HepG2 (cell line): Measurements from ENCODE around the gene CLIC3. TPM values are rescaled to one million over a fixed set of nuclear protein-coding genes. Genes with fewer than 3 reads are reported as not detected.

Experiments used
- ARNTL ChIP-seq: sonication (generic); formaldehyde crosslinking; IDR thresholded peaks from 2 replicates; pipeline ENCODE4 v1.4.0; 2020; ENCODE audit warnings: mild to moderate bottlenecking, missing genetic modification reagents
- DNMT3B ChIP-seq: conservative IDR thresholded peaks from 2 replicates; pipeline ENCODE4 v1.6.1; 2016; ENCODE audit warnings: missing biosample characterization, control low read depth
- FLYWCH1 ChIP-seq: sonication (generic); formaldehyde crosslinking; IDR thresholded peaks from 2 replicates; pipeline ENCODE4 v1.8.1; 2023; ENCODE audit warnings: mild to moderate bottlenecking, missing genetic modification reagents
- HHEX ChIP-seq: IDR thresholded peaks from 2 replicates; pipeline ENCODE4 v1.6.1; 2016; ENCODE audit warnings: control low read depth
- HNF4G ChIP-seq, 2 experiments: sonication (generic) in 1 of 2; formaldehyde crosslinking in 1 of 2; IDR thresholded peaks; 2 replicates each; pipeline versions ENCODE4 v1.4.0 to v1.6.1; 2011 to 2020; ENCODE audit warnings: borderline replicate concordance in 2 of 2, low read depth in 2 of 2, mild to moderate bottlenecking in 2 of 2, low read length in 1 of 2, missing genetic modification reagents in 1 of 2, moderate library complexity in 1 of 2
- HOXA7 ChIP-seq: sonication (generic); formaldehyde crosslinking; IDR thresholded peaks from 2 replicates; pipeline ENCODE4 v1.8.1; 2022; ENCODE audit warnings: mild to moderate bottlenecking, missing genetic modification reagents, moderate library complexity
- IRF1 ChIP-seq: sonication (generic); formaldehyde crosslinking; IDR thresholded peaks from 2 replicates; pipeline ENCODE4 v1.4.0; 2020; ENCODE audit warnings: low read depth, mild to moderate bottlenecking, missing genetic modification reagents
- MBNL3 ChIP-seq: fragments of 250-450 bp; sonication (Bioruptor Pico); conservative IDR thresholded peaks from 2 replicates; pipeline ENCODE4 v1.8.0; 2022; ENCODE audit warnings: mild to moderate bottlenecking, inconsistent platforms
- RARG ChIP-seq: sonication (generic); formaldehyde crosslinking; IDR thresholded peaks from 2 replicates; pipeline ENCODE4 v1.4.0; 2020; ENCODE audit warnings: low read depth, mild to moderate bottlenecking, missing genetic modification reagents
- RFX1 ChIP-seq: fragments of 450-650 bp; IDR thresholded peaks from 2 replicates; pipeline ENCODE4 v1.6.1; 2017
- RXRA ChIP-seq: sonication (generic); formaldehyde crosslinking; IDR thresholded peaks from 2 replicates; pipeline ENCODE4 v1.5.1; 2020; ENCODE audit warnings: missing genetic modification reagents
- SATB2 ChIP-seq: sonication (generic); formaldehyde crosslinking; IDR thresholded peaks from 2 replicates; pipeline ENCODE4 v1.5.0; 2020; ENCODE audit warnings: missing genetic modification reagents
- TSC22D2 ChIP-seq: sonication (generic); formaldehyde crosslinking; IDR thresholded peaks from 2 replicates; pipeline ENCODE4 v1.5.1; 2020; ENCODE audit warnings: missing genetic modification reagents, mild to moderate bottlenecking, borderline replicate concordance
- YEATS4 ChIP-seq: sonication (generic); formaldehyde crosslinking; IDR thresholded peaks from 2 replicates; pipeline ENCODE4 v1.4.0; 2020; ENCODE audit warnings: missing genetic modification reagents, borderline replicate concordance
- ZBTB42 ChIP-seq: sonication (generic); formaldehyde crosslinking; IDR thresholded peaks from 2 replicates; pipeline ENCODE4 v1.5.0; 2020; ENCODE audit warnings: mild to moderate bottlenecking, missing genetic modification reagents
- ZNF136 ChIP-seq: sonication (generic); formaldehyde crosslinking; IDR thresholded peaks from 2 replicates; pipeline ENCODE4 v1.8.1; 2022; ENCODE audit warnings: low read depth, mild to moderate bottlenecking, moderate library complexity, missing genetic modification reagents
- ZNF296 ChIP-seq: sonication (generic); formaldehyde crosslinking; conservative IDR thresholded peaks from 2 replicates; pipeline ENCODE4 v1.5.0; 2020; ENCODE audit warnings: mild to moderate bottlenecking, missing genetic modification reagents
- ZNF501 ChIP-seq: sonication (generic); formaldehyde crosslinking; IDR thresholded peaks from 2 replicates; pipeline ENCODE4 v1.5.1; 2020; ENCODE audit warnings: mild to moderate bottlenecking, moderate library complexity, missing genetic modification reagents
- ZNF512 ChIP-seq: sonication (generic); formaldehyde crosslinking; IDR thresholded peaks from 2 replicates; pipeline ENCODE4 v1.4.0; 2020; ENCODE audit warnings: mild to moderate bottlenecking, missing genetic modification reagents
- ZNF674 ChIP-seq: sonication (generic); formaldehyde crosslinking; IDR thresholded peaks from 2 replicates; pipeline ENCODE4 v1.5.0; 2020; ENCODE audit warnings: low read depth, mild to moderate bottlenecking, missing genetic modification reagents
- ZNF687 ChIP-seq: sonication (generic); formaldehyde crosslinking; IDR thresholded peaks from 2 replicates; pipeline ENCODE4 v1.5.1; 2020; ENCODE audit warnings: mild to moderate bottlenecking, missing genetic modification reagents, moderate library complexity
- ZNF7 ChIP-seq: IDR thresholded peaks from 2 replicates; pipeline ENCODE4 v1.6.1; 2016; ENCODE audit warnings: missing biosample characterization, missing genetic modification reagents
- polyA plus RNA-seq, 8 experiments: library from polyadenylated mRNA; depleted of rRNA in 3 of 8; stranded (reverse) in 7 of 8; unstranded in 1 of 8; fragments of >200 nt; fragmentation: Illumina TruSeq in 4 of 8; extraction: Trizol in 4 of 8; gene quantifications; 2 replicates each; pipeline versions ENCODE4 v1.2.1 to v1.2.3, GENCODE V29; 2011 to 2016; ENCODE audit warnings: low read depth in 4 of 8, missing spikeins in 1 of 8, mixed read lengths in 1 of 8; ENCODE audit not compliant: insufficient read depth in 1 of 8
- total RNA-seq, 5 experiments: library from RNA; depleted of rRNA; stranded (reverse); fragments of >200 nt; fragmentation: Illumina TruSeq; extraction: Trizol; gene quantifications; 2 replicates each; pipeline ENCODE4 v1.2.3, GENCODE V29; 2016; ENCODE audit warnings: low read depth in 1 of 5
- TF ChIP-seq, protein P1 (sequence below): sonication (generic); formaldehyde crosslinking; IDR thresholded peaks from 2 replicates; pipeline ENCODE4 v1.4.0; 2020; ENCODE audit warnings: missing genetic modification reagents

Gene CLIC3
- total and polyA plus RNA-seq, 2 of the 13 experiments (the other 11 are each of a cell fraction or from before 2014, with no cell fraction given), result 0.51 to 1.5 TPM

DNA sequence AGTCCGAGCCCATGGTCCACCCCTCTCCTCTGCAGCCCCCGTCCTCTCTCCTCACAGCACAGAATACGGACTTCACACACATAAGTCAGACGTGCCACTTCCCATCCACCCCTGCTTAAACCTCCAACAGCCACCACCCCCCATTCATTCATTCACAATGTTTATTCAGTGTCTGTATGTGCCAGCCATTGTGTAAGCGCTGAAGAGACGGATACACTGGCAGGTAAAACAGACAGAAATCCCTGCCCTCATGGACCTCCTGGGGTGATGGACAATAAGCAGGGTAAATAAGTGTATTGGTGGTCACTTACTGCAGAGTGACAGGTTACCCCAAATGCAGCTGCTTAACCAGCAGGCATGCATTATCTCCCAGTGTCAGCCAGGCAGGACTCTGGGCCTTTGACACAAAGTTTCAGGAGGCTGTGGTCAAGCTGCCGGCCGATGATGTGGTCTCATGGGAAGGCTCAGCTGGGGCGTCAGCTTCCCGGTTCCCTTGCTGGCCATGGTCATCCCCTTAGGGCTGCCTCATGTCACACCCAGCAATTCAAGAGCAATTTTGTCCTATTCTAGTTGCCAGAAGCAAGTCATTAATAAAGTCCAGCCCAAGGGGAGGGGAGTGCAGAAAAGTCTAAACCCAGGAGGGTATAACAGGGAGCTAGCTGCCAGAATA is 6.0 kb downstream of the CLIC3 start (continued):
- TF ChIP-seq ZNF687 (CRISPR knock-in tag) (0 out of 2 replicates have a peak, but pooled peaks have one; percentile 16), HOXA7 (CRISPR knock-in tag) (no peak), ZNF136 (no peak), RFX1 (no peak), MBNL3 (CRISPR knock-in tag) (no peak), TSC22D2 (no peak), SATB2 (CRISPR knock-in tag) (no peak), ZBTB42 (CRISPR knock-in tag) (no peak), RXRA (CRISPR knock-in tag) (peak; percentile 11; the same call in 1 of the 2 replicates), HNF4G (IDR thresholded peaks at IDR 0.05; ENCODE audit: borderline replicate concordance, low read depth, low read length) (no peak), HNF4G (CRISPR knock-in tag; IDR thresholded peaks at IDR 0.05; ENCODE audit: borderline replicate concordance, low read depth) (no peak), YEATS4 (CRISPR knock-in tag) (no peak), IRF1 (CRISPR knock-in tag) (no peak), DNMT3B (CRISPR knock-in tag) (no peak), RARG (CRISPR knock-in tag) (no peak), ZNF296 (CRISPR knock-in tag) (no peak), ARNTL (no peak), HHEX (CRISPR knock-in tag) (no peak), FLYWCH1 (CRISPR knock-in tag) (no peak), ZNF674 (CRISPR knock-in tag) (no peak), ZNF501 (CRISPR knock-in tag) (no peak), ZNF7 (CRISPR knock-in tag) (no peak), ZNF512 (CRISPR knock-in tag) (no peak)
- TF ChIP-seq, protein P1, sequence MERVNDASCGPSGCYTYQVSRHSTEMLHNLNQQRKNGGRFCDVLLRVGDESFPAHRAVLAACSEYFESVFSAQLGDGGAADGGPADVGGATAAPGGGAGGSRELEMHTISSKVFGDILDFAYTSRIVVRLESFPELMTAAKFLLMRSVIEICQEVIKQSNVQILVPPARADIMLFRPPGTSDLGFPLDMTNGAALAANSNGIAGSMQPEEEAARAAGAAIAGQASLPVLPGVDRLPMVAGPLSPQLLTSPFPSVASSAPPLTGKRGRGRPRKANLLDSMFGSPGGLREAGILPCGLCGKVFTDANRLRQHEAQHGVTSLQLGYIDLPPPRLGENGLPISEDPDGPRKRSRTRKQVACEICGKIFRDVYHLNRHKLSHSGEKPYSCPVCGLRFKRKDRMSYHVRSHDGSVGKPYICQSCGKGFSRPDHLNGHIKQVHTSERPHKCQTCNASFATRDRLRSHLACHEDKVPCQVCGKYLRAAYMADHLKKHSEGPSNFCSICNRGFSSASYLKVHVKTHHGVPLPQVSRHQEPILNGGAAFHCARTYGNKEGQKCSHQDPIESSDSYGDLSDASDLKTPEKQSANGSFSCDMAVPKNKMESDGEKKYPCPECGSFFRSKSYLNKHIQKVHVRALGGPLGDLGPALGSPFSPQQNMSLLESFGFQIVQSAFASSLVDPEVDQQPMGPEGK (CRISPR knock-in tag), result 0 out of 2 replicates have a peak, but pooled peaks have one; percentile 28
